Thyroid gland (tissue), 4 donors: ENCODE measurements around the gene KSR1. TPM values are rescaled to one million over a fixed set of nuclear protein-coding genes. Genes with fewer than 3 reads are reported as not detected.
"Not testable (repeated sequence)": the region's sequence is repeated elsewhere in the genome, so short reads cannot be mapped to it uniquely, and the experiment has no call there.

Experiments used
- DNase-seq, 2 donors: peaks; one replicate each; pipeline ENCODE4 v3.0.0-alpha.2; 2019
- H3K27ac ChIP-seq, 3 donors: fragments of 200-600 bp; sonication (generic); 1 replicate in 2 of 3; 2 replicates in 1 of 3; pipeline ENCODE4 v1.5.1; 2016 to 2019; ENCODE audit warnings: mild to moderate bottlenecking in 1 of 3, moderate library complexity in 1 of 3
- H3K27me3 ChIP-seq: fragments of 200-600 bp; sonication (generic); one replicate; pipeline ENCODE4 v1.5.1; 2019
- H3K36me3 ChIP-seq, 2 donors: fragments of 200-600 bp; sonication (generic); one replicate each; pipeline ENCODE4 v1.5.1; 2016 to 2019
- H3K4me1 ChIP-seq, 2 donors: fragments of 200-600 bp; sonication (generic); one replicate each; pipeline ENCODE4 v1.5.1; 2017 to 2019
- H3K4me3 ChIP-seq, 3 donors: fragments of 200-600 bp; sonication (generic); replicated peaks in 1 of 3; 1 replicate in 2 of 3; 2 replicates in 1 of 3; pipeline ENCODE4 v1.5.1; 2016; ENCODE audit warnings: mild to moderate bottlenecking in 1 of 3
- H3K9me3 ChIP-seq: fragments of 200-600 bp; sonication (generic); one replicate; pipeline ENCODE4 v1.5.1; 2017
- CTCF ChIP-seq, 6 experiments: fragments of 200-600 bp in 3 of 6; fragments of 450-650 bp in 3 of 6; sonication (generic) in 3 of 6; IDR thresholded peaks; one replicate each; pipeline ENCODE4 v1.5.1; 2016 to 2019; ENCODE audit warnings: antibody characterized with exemption in 6 of 6, mild to moderate bottlenecking in 2 of 6, inconsistent platforms in 1 of 6, moderate library complexity in 1 of 6
- POLR2A ChIP-seq, 2 donors: fragments of 450-650 bp; IDR thresholded peaks; one replicate each; pipeline ENCODE4 v1.6.1; 2017; ENCODE audit warnings: antibody characterized with exemption in 2 of 2, mild to moderate bottlenecking in 2 of 2, moderate library complexity in 1 of 2
- WGBS, 2 donors: methylation state at CpG; one replicate each; pipeline ENCODE4 v1.1.5; 2017; 5-methylcytosine and 5-hydroxymethylcytosine counted together
- intact Hi-C: fragments of 100-400 bp; cut with DNase I; formaldehyde crosslinking; loops from one replicate; pipeline ENCODE4 v1.15.1; 2023
- total RNA-seq, 4 donors: library from RNA; depleted of rRNA; stranded (reverse); fragments of >200 nt; gene quantifications; one replicate each; pipeline ENCODE4 v1.2.3, GENCODE V29; 2016

The KSR1 gene
- total RNA-seq, 4 donors from 2014 or later, result 35.9 to 75.5 (median 67.7) TPM

- DNase-seq, result no peak
- WGBS, 2 donors, result 84 to 86% methylated on average over 4 of the region's 4 CpGs
- no peaks in the 10 kb centered on the region for H3K27me3 ChIP-seq
Measured at GRCh38 chr17:27640790-27641189, 184.5 kb downstream of the KSR1 start.

GRCh38 chr17:27644586-27644985 lies 188.3 kb downstream of the KSR1 start:
- Histone ChIP-seq H3K27me3 (no peaks in the 10 kb centered on the region), H3K9me3 (no peaks in the 10 kb centered on the region), H3K4me1 (no peaks in the 10 kb centered on the region), H3K27ac (no peak overlapping the region), H3K36me3 (no peaks in the 10 kb centered on the region), H3K4me3 (no peak overlapping the region)
- TF ChIP-seq POLR2A (IDR thresholded peaks at IDR 0.05) (no peak), CTCF (IDR thresholded peaks at IDR 0.05) (no peak)
- no peak for DNase-seq
- WGBS, 2 donors, result 63 to 74% methylated on average over 7 to 9 of the region's 9 CpGs
- intact Hi-C loops, result no loop called here

More at GRCh38 chr17:27640790-27641189, 184.5 kb downstream of the KSR1 start:
- Histone ChIP-seq H3K4me3 (no peak overlapping the region), H3K9me3 (no peaks in the 10 kb centered on the region), H3K27ac (no peak overlapping the region), H3K4me1 (no peaks in the 10 kb centered on the region), H3K36me3 (no peaks in the 10 kb centered on the region)
- no peak for TF ChIP-seq POLR2A (IDR thresholded peaks at IDR 0.05)
- intact Hi-C loops, result no loop called here

GRCh38 chr17:27645621-27646020 lies 189.4 kb downstream of the KSR1 start:
- DNase-seq, H3K9me3 ChIP-seq, intact Hi-C loops, H3K4me3 ChIP-seq, H3K4me1 ChIP-seq, H3K27me3 ChIP-seq, H3K27ac ChIP-seq, H3K36me3 ChIP-seq: not testable (repeated sequence)
- 78 to 87% methylated on average over 2 to 3 of the region's 10 CpGs for WGBS, 2 donors

GRCh38 chr17:27646232-27646631 lies 190.0 kb downstream of the KSR1 start:
- Histone ChIP-seq H3K36me3 (no peaks in the 10 kb centered on the region), H3K27me3 (no peaks in the 10 kb centered on the region), H3K27ac (no peak overlapping the region), H3K4me3 (no peak overlapping the region), H3K4me1 (no peaks in the 10 kb centered on the region), H3K9me3 (no peaks in the 10 kb centered on the region)
- intact Hi-C loops, result no loop called here
- WGBS, 2 donors, result 94 to 96% methylated on average over 13 of the region's 13 CpGs
- no peak for DNase-seq
- no peak for TF ChIP-seq POLR2A (IDR thresholded peaks at IDR 0.05)
- no peak for TF ChIP-seq CTCF (IDR thresholded peaks at IDR 0.05)

- TF ChIP-seq CTCF (IDR thresholded peaks at IDR 0.05) (no peak), POLR2A (IDR thresholded peaks at IDR 0.05) (no peak)
- Histone ChIP-seq H3K4me1 (no peaks in the 10 kb centered on the region), H3K4me3 (no peak overlapping the region), H3K27ac (no peak overlapping the region), H3K27me3 (no peaks in the 10 kb centered on the region), H3K36me3 (no peaks in the 10 kb centered on the region), H3K9me3 (no peaks in the 10 kb centered on the region)
- intact Hi-C loops, result no loop called here
- 80 to 82% methylated on average over 9 of the region's 9 CpGs for WGBS, 2 donors
- no peak for DNase-seq
Measured at GRCh38 chr17:27647765-27648164, 191.5 kb downstream of the KSR1 start.

- H3K4me1 ChIP-seq, H3K27me3 ChIP-seq, H3K36me3 ChIP-seq, H3K9me3 ChIP-seq, H3K4me3 ChIP-seq, intact Hi-C loops, H3K27ac ChIP-seq, DNase-seq: not testable (repeated sequence)
- WGBS, 2 donors, result 13 to 42% methylated on average over 1 to 2 of the region's 5 CpGs
Measured at GRCh38 chr17:27649111-27649571, 192.9 kb downstream of the KSR1 start.

- Histone ChIP-seq H3K4me3 (no peak overlapping the region), H3K9me3 (no peaks in the 10 kb centered on the region), H3K27ac (no peak overlapping the region), H3K36me3 (no peaks in the 10 kb centered on the region), H3K4me1 (no peaks in the 10 kb centered on the region), H3K27me3 (no peaks in the 10 kb centered on the region)
- no peak for TF ChIP-seq CTCF (IDR thresholded peaks at IDR 0.05)
- TF ChIP-seq POLR2A (IDR thresholded peaks at IDR 0.05), result no peak
- DNase-seq, result peak in 1 of 2 donors; percentile 9
- intact Hi-C loops, result loop anchor here (5.0 kb wide), 2 partner anchors 48 to 107 kb away; no protein-coding TSS in a partner anchor
- 86 to 88% methylated on average over 14 to 16 of the region's 16 CpGs for WGBS, 2 donors
Measured at GRCh38 chr17:27649929-27650328, 193.7 kb downstream of the KSR1 start.
